Measurements from ENCODE around the gene DOCK3.
"Not testable (repeated sequence)": the region's sequence is repeated elsewhere in the genome, so short reads cannot be mapped to it uniquely, and the experiment has no call there.

GRCh38 chr3:50790894-50791293 is 116.2 kb downstream of the DOCK3 start:
- TF ChIP-seq, protein P1, sequence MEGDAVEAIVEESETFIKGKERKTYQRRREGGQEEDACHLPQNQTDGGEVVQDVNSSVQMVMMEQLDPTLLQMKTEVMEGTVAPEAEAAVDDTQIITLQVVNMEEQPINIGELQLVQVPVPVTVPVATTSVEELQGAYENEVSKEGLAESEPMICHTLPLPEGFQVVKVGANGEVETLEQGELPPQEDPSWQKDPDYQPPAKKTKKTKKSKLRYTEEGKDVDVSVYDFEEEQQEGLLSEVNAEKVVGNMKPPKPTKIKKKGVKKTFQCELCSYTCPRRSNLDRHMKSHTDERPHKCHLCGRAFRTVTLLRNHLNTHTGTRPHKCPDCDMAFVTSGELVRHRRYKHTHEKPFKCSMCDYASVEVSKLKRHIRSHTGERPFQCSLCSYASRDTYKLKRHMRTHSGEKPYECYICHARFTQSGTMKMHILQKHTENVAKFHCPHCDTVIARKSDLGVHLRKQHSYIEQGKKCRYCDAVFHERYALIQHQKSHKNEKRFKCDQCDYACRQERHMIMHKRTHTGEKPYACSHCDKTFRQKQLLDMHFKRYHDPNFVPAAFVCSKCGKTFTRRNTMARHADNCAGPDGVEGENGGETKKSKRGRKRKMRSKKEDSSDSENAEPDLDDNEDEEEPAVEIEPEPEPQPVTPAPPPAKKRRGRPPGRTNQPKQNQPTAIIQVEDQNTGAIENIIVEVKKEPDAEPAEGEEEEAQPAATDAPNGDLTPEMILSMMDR (IDR thresholded peaks at IDR 0.05; ENCODE audit: low read depth, low read length) = not testable (repeated sequence)
- TF ChIP-seq EZH2phosphoT487 (IDR thresholded peaks at IDR 0.05; ENCODE audit: low read depth) = not testable (repeated sequence)
